GM12878 (cell line): ENCODE measurements around the gene NXF3. TPM values are rescaled to one million over a fixed set of nuclear protein-coding genes. Genes with fewer than 3 reads are reported as not detected.
"Not testable (repeated sequence)": the region's sequence is repeated elsewhere in the genome, so short reads cannot be mapped to it uniquely, and the experiment has no call there.

Experiments used
- ATAC-seq: fragments of 200-7000 bp; cut with Tn5 transposase; 3 replicates; pipeline ENCODE4 v1.9.1; 2020; ENCODE audit warnings: mild to moderate bottlenecking, moderate library complexity
- BruUV-seq: library from RNA; stranded (reverse); fragments of 400-500 nt; replicated peaks from 2 replicates; lab custom pipeline; 2021; lab: Mats Ljungman, UMichigan
- CTCF ChIA-PET: fragments of 300-600 bp; sonication (Branson Sonifier 250); formaldehyde crosslinking; extraction: SDS; loops from one replicate; lab custom pipeline; 2021; ENCODE audit warnings: inconsistent platforms; lab: Yijun Ruan, JAX
- POLR2A ChIA-PET: fragments of 350-600 bp; formaldehyde crosslinking; extraction: SDS; loops from one replicate; lab custom pipeline; 2021; ENCODE audit warnings: inconsistent platforms; lab: Charles Lee
- RAD21 ChIA-PET: fragments of 300-600 bp; sonication (Branson Sonifier 250); formaldehyde crosslinking; loops from one replicate; lab custom pipeline; 2023; ENCODE audit warnings: antibody characterized with exemption; ENCODE audit not compliant: unreplicated experiment; lab: Charles Lee
- SMC1A ChIA-PET: fragments of 300-600 bp; sonication (Branson Sonifier 250); formaldehyde crosslinking; loops from one replicate; lab custom pipeline; 2023; ENCODE audit not compliant: unreplicated experiment, uncharacterized antibody; lab: Charles Lee
- DNase-seq: peaks from one replicate; pipeline ENCODE4 v3.0.0-alpha.2; 2011; ENCODE audit warnings: low read depth, low spot score
- FAIRE-seq: peaks from 3 replicates; lab custom pipeline; 2011; peaks lifted over from hg19 to GRCh38; lab: Jason Lieb, UNC
- H2AFZ ChIP-seq: 2 replicates; pipeline ENCODE4 v1.6.0; 2011; ENCODE audit warnings: low read depth, low read length, control low read depth; ENCODE audit not compliant: control insufficient read depth
- H3K27ac ChIP-seq: 2 replicates; pipeline ENCODE4 v1.5.1; 2011; ENCODE audit warnings: control low read depth; ENCODE audit not compliant: control insufficient read depth, insufficient read depth
- H3K27me3 ChIP-seq, 2 experiments: replicated peaks in 1 of 2; 2 replicates each; pipeline versions ENCODE4 v1.6.0 to v1.6.1; 2011; ENCODE audit warnings: low read length in 1 of 2; ENCODE audit not compliant: control insufficient read depth in 2 of 2, insufficient read depth in 2 of 2
- H3K36me3 ChIP-seq, 2 experiments: 2 replicates each; pipeline ENCODE4 v1.5.1; 2011; ENCODE audit warnings: low read length in 1 of 2; ENCODE audit not compliant: control insufficient read depth in 2 of 2, insufficient read depth in 2 of 2
- H3K4me1 ChIP-seq: 2 replicates; pipeline ENCODE4 v1.6.1; 2011; ENCODE audit warnings: mild to moderate bottlenecking, low read length, moderate library complexity, mixed read lengths; ENCODE audit not compliant: control insufficient read depth, insufficient read depth
- H3K4me2 ChIP-seq: 2 replicates; pipeline ENCODE4 v1.6.0; 2011; ENCODE audit warnings: control low read depth; ENCODE audit not compliant: control insufficient read depth, insufficient read depth
- H3K4me3 ChIP-seq: fragments of 200-600 bp; sonication (generic); 2 replicates; pipeline ENCODE4 v1.5.1; 2016
- H3K79me2 ChIP-seq: 2 replicates; pipeline ENCODE4 v1.6.0; 2011; ENCODE audit warnings: low read length; ENCODE audit not compliant: control insufficient read depth, insufficient read depth
- H3K9ac ChIP-seq: 2 replicates; pipeline ENCODE4 v1.8.0; 2011; ENCODE audit warnings: low read length, control low read depth, mixed read lengths; ENCODE audit not compliant: control insufficient read depth, insufficient read depth
- H3K9me3 ChIP-seq: replicated peaks from 3 replicates; pipeline ENCODE4 v1.5.1; 2011; ENCODE audit warnings: mild to moderate bottlenecking, low read length; ENCODE audit not compliant: control insufficient read depth, insufficient read depth
- H4K20me1 ChIP-seq: 2 replicates; pipeline ENCODE4 v1.6.0; 2011; ENCODE audit not compliant: control insufficient read depth, insufficient read depth
- ATF7 ChIP-seq: fragments of 450-650 bp; IDR thresholded peaks from 2 replicates; pipeline ENCODE4 v1.6.1; 2016; ENCODE audit warnings: low read depth, mild to moderate bottlenecking
- BCLAF1 ChIP-seq: fragments of 450-650 bp; IDR thresholded peaks from 2 replicates; pipeline ENCODE4 v1.6.1; 2017; ENCODE audit warnings: antibody characterized with exemption, mild to moderate bottlenecking, moderate library complexity
- BMI1 ChIP-seq: fragments of 450-650 bp; IDR thresholded peaks from 2 replicates; pipeline ENCODE4 v1.6.1; 2016; ENCODE audit warnings: mild to moderate bottlenecking, moderate library complexity, borderline replicate concordance
- IKZF2 ChIP-seq, 2 experiments: fragments of 450-650 bp; IDR thresholded peaks; 2 replicates each; pipeline ENCODE4 v1.6.1; 2017; ENCODE audit warnings: mild to moderate bottlenecking in 2 of 2, moderate library complexity in 2 of 2
- RELB ChIP-seq: fragments of 450-650 bp; IDR thresholded peaks from 2 replicates; pipeline ENCODE4 v1.6.1; 2017; ENCODE audit warnings: low read depth, mild to moderate bottlenecking, moderate library complexity
- YBX1 ChIP-seq: fragments of 450-650 bp; IDR thresholded peaks from 2 replicates; pipeline ENCODE4 v1.6.1; 2016; ENCODE audit warnings: antibody characterized with exemption
- WGBS: methylation state at CpG from one replicate; pipeline ENCODE4 v1.1.6; 2016; ENCODE audit warnings: low lambda C conversion rate; ENCODE audit not compliant: insufficient replicate concordance, insufficient coverage; ENCODE audit errors: missing lambda C conversion rate; 5-methylcytosine and 5-hydroxymethylcytosine counted together
- in situ Hi-C: fragments of 300-500 bp; cut with MboI; formaldehyde crosslinking; loops from 9 replicates; pipeline ENCODE4 v1.14.3; 2018; ENCODE audit warnings: mixed read lengths
- intact Hi-C: fragments of 100-400 bp; cut with micrococcal nuclease; formaldehyde crosslinking; loops from one replicate; pipeline ENCODE4 v1.14.2; 2022; ENCODE audit not compliant: unreplicated experiment
- polyA plus RNA-seq, 11 experiments: library from polyadenylated mRNA; depleted of rRNA in 4 of 11; unstranded in 6 of 11; stranded (reverse) in 5 of 11; fragments of >200 nt; fragmentation: Nextera tagmentation in 4 of 11; fragmentation: Illumina TruSeq in 1 of 11; extraction: Ambion mirVana in 4 of 11; extraction: Trizol in 1 of 11; gene quantifications; 1 replicate in 1 of 11; 2 replicates in 10 of 11; pipeline versions ENCODE4 v1.2.1 to v1.2.3, GENCODE V29; 2011 to 2016; ENCODE audit warnings: inconsistent platforms in 2 of 11, missing spikeins in 2 of 11, low read depth in 1 of 11
- total RNA-seq, 4 experiments: library from RNA; depleted of rRNA in 3 of 4; stranded (reverse); fragments of >200 nt in 3 of 4; fragmentation: Illumina TruSeq in 1 of 4; extraction: Trizol in 1 of 4; gene quantifications; 2 replicates each; pipeline versions ENCODE4 v1.2.1 to v1.2.3, GENCODE V29; 2013 to 2021

The NXF3 gene
- total and polyA plus RNA-seq, 10 of the 15 experiments (the other 5 are each of a cell fraction or from before 2014, with no cell fraction given): 0.53 to 8.0 TPM; not detected in 8

- TF ChIP-seq BMI1 (no peak), RELB (no peak), ATF7 (no peak)
Measured at GRCh38 chrX:103124284-103124683, 31.3 kb upstream of the NXF3 start (continued).

GRCh38 chrX:103120748-103121147 is 27.8 kb upstream of the NXF3 start:
- ChIA-PET SMC1A (no interaction called here), CTCF (no interaction called here), POLR2A (no interaction called here), RAD21 (no interaction called here)
- no peak overlapping the region for H3K27ac ChIP-seq
- no peak overlapping the region for H2AFZ ChIP-seq
- WGBS: 18% methylated on average over 5 of the region's 5 CpGs
- FAIRE-seq (no peak), DNase-seq (no peak), ATAC-seq (no peak)
- intact Hi-C loops: no loop called here
- H3K79me2 ChIP-seq: no peaks in the 10 kb centered on the region
- H3K4me1 ChIP-seq: no peaks in the 10 kb centered on the region
- H4K20me1 ChIP-seq: no peaks in the 10 kb centered on the region
- no peaks in the 10 kb centered on the region for H3K27me3 ChIP-seq
- in situ Hi-C loops: no loop called here
- H3K9me3 ChIP-seq: no peaks in the 10 kb centered on the region
- no peak for TF ChIP-seq IKZF2 (IDR thresholded peaks at IDR 0.05)
- TF ChIP-seq YBX1: no peak
- TF ChIP-seq BCLAF1: no peak
- H3K36me3 ChIP-seq: no peaks in the 10 kb centered on the region
- no peak overlapping the region for H3K4me2 ChIP-seq
- no peak overlapping the region for H3K9ac ChIP-seq
- BruUV-seq: no TSS peak
- no peak overlapping the region for H3K4me3 ChIP-seq

GRCh38 chrX:103116970-103117369 is 24.0 kb upstream of the NXF3 start:
- H2AFZ ChIP-seq, H3K9me3 ChIP-seq, H3K9ac ChIP-seq, SMC1A ChIA-PET, RAD21 ChIA-PET, H3K79me2 ChIP-seq, FAIRE-seq, H3K36me3 ChIP-seq, ATAC-seq, BruUV-seq, in situ Hi-C loops, H3K4me1 ChIP-seq, POLR2A ChIA-PET, H3K27ac ChIP-seq, CTCF ChIA-PET, H4K20me1 ChIP-seq, H3K27me3 ChIP-seq, intact Hi-C loops, DNase-seq, H3K4me2 ChIP-seq, H3K4me3 ChIP-seq: not testable (repeated sequence)
- 46% methylated on average over 14 of the region's 14 CpGs for WGBS
